HG03159 (cell line): ENCODE results near the gene HNRNPL.

Source experiments
- ATAC-seq: cut with Tn5 transposase; IDR thresholded peaks from one replicate; pipeline ENCODE4 v1.9.1; 2021; ENCODE audit warnings: mild to moderate bottlenecking, moderate library complexity; ENCODE audit not compliant: unreplicated experiment

Gene HNRNPL

DNA sequence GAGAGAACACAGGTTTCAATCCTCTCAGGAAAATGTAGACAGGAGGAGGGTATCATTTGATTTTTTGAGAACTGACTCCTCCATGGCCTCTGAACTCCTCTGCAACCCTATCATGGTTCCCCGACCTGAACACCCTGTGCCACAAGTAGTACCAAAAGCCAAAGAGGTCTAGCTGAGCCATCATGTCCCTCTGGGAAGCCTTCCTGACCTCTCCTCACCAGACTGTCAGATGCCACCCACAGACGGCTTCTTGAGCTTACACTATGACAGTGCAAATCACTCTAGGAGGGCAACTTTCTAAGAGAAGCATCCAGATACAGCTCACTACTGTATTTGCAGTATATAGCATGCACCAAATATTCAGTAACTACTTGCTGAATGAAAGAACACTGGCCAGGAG is 3.7 kb downstream of the HNRNPL start:
- no peak for ATAC-seq

DNA sequence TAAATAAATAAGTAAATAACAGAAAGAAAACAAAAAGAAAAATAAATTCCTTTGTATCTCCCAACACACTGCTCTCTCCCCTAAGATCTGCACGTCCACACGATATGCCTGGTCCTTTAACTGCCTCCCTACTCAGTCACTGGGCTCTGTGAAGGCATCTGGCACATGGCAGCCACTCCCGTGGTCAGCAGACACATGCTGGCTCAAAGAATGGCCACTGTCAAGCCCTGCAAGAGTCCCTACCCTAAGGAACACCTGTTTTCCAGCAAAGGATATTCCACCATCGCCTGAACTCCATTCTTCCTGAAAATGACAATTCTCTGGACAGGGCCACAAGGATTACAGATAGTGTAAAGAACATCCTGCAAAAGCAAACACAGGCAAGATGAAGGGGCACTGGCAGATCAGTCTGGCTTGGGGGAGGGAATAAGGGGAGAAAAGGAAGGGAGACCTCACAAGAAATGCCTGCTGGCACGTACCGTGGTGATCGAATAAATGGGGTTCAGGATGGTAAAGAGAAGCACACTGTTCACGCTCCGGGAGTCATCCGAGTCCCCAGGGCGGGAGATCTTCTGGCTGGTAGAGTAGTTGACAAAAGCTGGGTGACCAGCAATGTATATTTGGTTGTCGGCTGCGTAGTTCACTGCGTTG is 4.3 kb downstream of the HNRNPL start:
- no peak for ATAC-seq

DNA sequence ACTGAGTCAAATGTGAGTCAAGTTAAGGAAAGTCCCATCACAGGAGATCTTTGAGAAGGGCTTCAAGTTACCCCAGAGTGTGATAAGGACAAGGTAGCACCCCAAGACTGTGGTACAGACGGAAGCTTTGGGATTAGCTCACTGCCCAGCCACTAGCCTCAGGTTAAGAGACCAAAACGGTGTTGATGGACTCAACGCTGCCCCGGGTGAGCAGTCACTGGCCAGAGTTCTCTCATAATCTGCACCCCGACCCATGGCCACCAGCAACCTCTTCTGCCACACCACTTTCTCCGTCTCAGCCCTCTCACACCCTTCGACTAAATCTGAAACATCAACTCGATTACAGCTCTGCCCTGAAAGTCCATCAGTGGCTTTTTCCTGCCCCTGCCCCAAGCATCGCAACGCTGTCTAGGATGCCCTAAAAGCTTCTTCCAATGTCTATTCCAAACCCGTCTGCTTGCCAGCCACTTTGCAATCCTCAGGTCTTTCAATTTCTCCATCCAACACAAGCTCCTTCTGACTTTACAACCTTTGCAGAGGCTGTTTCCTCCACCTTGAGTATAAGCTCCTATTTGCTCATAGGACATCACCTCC is 5.6 kb downstream of the HNRNPL start:
- ATAC-seq = no peak

DNA sequence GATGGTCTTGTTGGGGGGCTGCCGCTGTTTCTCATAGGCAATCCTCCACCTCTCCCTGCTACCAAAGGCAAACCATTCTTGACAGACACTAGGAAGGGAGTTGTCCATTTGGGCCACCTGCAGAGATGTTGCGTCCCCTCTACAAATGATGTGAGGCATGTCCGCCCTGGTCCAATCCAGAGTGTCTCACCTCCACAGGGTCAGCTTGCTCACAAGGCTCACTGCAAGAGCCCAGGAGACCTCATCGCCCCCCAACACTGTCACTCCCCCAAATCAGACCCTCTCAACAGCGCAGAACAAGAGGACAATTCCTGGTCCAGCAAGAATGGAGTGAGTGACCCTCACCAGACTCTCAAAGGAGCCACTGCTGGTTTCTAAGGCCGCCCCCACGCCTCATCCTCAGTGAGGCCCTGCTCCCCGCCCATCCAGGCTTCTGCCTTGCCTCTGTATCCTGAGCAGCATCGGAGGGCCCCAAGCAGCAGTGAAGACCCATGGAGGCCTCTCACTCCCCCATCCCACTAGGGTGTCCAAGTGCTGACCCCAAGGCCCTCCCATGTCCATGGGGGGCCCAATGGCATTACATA is 6.5 kb downstream of the HNRNPL start:
- ATAC-seq = no peak

DNA sequence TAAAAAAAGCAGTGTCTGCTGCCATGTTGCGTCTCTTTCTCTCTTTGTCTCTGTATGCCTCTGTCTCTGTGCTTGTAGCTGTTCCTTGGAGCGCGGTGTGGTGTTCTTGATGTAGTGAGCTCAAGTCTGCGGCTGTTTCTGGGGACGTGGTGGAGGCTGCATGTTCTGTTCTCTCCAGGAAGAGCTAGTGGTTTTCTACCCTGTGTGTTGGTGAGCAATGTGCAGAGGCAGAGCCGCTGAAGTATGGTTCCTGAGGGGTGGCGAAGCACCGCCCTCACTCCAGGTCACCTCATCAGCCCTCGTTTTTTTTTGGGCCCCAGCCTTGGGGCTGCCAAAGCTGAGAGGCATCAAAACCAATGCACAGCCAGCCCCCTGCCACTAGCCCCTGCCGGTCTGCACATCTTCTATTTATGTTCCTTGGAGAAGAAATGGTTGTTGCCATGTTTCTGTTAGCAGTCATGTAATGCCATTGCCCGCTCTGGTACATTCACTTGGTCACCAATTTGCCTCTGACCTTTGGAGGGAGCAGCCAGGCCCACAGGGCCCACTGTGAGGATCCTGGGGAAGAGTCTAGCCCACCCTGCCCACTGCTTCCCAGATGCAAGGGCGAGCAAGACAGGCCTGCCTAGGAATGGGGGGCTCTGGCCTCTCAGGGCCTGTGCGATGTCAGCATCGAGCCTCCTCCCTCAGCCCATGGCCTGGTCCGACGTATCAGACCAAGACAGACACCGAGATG is 7.2 kb downstream of the HNRNPL start:
- ATAC-seq = no peak

DNA sequence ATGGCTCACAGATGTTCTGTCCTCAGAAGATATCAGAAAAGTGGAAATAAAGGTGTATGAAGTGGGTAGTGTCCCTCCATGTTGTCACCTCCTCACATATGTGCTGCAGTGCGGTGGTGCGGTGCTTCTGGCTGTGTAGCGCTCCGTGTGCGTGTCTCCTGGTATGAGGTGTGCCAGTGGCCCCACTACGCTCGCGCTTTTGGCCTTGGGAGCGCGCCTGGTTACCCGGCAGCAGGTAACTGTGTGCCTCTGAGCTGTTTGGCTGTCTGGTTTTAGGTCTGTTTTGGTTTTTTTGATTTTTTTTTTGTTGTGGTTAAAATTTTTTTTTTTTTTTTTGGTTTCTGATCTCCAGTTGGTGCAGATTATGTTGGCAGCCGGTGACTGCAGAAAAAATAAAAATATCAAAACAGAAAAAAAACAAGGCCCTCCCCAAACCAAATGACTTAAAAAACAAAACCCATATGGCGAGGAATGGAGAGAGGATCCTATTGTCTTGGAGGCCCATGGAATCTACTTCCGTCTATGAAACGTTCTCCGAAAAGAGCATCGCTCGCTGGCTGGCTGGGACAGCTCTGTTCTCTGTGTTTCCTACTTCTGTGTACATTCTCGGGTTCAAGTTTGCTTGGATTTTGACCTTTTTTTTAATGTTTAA is 7.9 kb downstream of the HNRNPL start:
- ATAC-seq = no peak

DNA sequence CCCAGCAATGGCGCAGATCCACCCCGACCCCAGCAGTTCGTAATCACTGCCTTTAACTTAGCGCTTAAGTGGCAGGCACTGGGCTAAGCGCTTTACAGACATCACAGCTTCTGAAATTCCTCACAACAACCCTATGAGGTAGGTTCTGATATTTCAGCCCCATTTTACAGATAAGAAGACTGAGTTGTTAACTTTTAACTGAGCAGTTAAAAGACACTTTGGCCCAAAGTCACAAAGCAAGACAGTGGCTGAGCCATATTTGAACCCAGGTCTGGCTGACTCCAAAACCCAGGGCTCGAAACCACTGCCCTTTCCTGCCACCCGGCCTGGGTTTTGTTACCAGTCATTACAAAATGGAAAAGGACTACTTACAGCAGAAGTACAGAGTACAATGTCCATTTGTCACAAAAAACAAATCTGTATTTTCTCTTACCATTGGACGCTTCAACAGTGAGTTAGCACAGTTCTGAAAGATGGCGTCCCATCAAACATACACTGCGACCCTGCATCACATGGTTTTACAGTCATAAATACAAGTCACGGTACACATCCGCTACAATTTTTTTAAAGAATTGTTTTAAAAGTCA is 8.5 kb downstream of the HNRNPL start:
- ATAC-seq = no peak

DNA sequence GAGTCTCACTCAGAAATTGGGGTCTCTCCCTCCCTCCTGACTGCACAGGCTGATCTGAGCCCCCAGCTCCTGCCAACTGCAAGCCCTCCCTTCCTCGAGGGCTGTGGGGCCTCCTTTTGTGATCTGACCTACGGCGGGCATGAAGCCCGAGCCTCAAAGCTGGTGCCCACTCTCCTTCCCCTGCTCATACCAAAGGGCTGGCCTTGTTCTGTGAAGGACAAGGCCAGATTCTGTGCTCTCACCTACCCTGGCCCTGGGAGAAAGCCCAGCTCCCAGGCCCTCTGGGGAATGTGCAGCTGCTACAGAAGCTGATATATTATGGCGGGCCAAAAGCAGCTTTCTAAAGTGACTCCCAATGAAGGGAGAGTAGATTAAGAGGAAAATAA is 9.2 kb downstream of the HNRNPL start:
- no peak for ATAC-seq

DNA sequence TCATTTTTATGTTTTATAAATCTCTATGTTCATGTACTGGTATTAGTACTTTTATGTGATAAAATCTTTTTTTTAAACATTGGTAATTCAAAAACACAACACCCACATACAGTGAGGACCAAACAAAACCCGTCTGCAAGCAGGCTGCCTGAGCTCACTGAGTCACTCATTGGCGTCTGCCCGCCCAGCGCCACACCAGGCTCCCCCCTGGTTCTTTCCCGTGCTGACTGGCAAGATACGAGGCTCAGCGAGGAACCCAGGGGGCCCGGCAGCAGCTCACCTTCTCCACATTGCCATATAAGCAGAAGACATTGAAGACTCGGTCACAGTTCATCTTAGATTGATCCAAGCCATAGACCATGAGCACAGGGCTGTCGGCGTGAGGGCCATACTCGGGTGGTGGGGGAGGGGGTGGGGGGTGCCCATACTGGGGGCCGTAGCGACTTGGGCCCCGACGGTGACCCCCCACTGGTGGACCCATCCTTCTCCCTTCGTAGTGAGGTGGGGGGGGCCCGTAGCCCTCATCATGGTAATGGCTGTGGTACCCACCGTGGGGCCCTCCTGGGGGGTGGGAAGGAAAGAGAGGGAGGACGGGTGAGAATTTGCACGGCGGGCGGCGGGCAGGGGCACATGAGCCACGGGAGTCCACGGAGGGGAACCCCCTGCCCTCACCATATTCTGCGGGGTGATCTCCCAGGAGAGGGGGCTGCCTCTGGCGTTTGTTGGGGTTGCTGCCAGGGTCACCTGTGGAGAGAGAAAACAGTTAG is 9.8 kb downstream of the HNRNPL start:
- no peak for ATAC-seq

DNA sequence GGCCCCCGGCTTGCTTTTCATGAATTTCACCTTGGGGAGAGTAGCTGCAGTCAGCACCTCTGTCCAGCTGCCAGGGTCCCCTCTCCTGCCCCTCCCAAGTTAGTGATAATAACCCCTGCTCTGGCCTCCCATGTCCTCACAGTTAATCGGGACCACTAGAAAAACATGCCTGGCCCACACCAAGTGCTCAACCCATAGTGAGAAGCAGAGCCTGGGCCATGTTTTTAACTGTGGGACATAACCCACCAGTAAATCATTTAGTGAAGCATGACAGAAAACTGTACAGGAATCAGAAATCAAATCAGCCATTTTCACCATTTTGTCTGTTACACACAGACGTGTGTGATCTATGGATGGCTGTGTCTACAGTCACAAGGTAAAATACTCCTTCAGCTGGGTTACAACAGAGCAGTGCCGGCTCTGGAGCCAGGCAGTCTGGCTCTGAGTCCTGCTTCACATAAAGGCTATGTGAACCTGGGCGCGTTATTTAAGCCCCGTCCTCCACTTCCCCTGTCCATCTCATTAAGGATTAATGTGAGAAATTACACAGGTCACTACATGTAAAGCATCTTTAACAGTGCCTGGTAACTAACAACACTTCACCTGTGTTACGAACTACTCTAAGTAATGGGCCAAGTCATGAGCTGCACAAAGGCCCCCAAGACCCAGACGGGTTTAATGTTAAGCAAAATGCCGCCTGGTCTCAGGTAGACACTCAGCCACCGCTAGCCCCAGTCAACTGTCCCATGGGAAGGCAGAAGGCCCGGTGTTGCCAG is 10.6 kb downstream of the HNRNPL start:
- no peak for ATAC-seq

DNA sequence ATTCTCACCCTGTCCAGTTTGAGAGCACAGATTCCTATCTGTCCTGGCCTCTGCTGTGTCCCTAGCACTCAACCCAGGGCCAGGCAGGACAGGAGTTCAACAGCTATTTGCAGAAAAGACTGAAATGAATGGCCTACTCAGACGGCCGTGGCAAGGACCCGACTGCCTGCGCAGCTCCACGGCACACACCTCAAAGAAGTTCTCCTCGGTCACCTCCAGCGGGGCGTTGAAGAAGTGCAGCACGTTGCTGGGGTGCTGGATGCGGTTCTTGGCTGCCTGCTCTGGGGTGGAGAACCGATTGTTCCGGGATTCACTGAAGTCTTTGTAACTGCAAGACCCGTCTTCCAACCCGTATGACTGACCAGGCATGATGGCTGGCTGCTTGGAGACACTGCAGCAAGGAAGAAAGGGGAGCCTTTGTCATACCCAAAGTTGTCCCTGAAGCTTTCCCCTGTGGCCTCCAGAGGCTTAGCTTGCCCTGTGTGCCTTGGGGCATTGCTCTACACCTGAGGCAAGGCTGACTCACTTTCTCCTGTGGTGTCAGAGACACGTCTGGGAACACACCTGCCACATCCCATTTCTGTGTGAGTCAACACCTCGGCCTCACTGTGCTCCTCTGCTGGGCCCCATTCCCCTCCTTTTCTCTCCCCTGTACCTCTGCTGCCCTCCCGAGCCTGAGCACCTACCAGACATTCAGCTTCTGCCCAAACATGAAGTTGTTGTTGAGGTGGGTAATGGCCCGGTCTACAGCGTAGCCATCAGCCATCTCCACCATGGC is 11.4 kb downstream of the HNRNPL start:
- no peak for ATAC-seq

DNA sequence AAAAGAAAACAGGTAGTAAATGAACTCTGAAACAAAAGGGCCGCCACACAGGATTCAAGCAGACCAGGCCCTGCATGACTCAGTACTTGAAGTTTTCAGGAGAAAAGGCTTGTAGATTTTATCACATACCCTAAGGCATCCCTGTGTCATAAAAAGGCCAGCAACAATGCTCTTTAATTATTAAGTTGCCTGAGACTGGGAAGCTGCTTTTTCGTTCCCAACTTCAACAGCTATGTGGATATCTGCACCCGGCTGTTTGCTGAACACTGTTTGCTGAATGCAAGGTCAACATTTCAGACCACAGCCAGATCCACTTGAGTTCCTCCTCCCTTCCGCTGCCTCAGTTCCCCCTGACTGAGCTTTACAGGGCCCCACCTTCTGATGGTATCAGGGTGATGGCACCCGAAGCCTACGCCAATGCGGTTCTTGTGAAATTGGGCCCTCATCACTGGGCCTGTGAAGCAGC is 12.1 kb downstream of the HNRNPL start:
- ATAC-seq = no peak

DNA sequence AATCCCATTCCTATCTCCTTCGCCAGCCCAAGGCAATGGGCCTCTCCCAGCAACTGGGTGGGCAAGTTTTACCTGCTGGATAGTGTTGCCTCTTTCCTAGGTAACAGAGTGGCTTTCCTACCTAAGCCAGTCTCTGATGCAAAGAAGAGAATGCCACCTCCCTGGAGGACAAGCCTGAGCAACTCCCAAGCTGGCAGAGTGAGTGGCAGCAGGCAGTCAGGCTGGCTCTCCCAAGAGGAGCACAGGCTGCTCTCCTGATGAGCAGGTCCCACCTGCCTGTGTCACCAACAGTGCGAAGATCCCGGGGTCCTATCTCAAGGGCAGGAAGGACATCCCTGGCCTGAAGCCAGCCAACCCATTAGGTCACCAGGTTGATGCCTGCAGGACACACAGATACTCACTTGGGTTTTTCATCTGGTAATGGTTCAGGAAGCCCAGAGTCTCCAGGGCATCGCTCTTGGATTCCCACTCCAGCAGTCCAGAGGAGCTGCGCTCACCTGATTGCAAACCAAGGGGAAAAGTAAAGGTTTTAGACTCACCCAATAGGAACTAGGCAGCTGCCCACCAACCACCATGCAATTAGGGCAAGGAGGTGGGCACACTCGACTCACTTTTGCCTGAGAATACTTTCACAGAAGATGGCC is 12.7 kb downstream of the HNRNPL start:
- ATAC-seq = no peak

DNA sequence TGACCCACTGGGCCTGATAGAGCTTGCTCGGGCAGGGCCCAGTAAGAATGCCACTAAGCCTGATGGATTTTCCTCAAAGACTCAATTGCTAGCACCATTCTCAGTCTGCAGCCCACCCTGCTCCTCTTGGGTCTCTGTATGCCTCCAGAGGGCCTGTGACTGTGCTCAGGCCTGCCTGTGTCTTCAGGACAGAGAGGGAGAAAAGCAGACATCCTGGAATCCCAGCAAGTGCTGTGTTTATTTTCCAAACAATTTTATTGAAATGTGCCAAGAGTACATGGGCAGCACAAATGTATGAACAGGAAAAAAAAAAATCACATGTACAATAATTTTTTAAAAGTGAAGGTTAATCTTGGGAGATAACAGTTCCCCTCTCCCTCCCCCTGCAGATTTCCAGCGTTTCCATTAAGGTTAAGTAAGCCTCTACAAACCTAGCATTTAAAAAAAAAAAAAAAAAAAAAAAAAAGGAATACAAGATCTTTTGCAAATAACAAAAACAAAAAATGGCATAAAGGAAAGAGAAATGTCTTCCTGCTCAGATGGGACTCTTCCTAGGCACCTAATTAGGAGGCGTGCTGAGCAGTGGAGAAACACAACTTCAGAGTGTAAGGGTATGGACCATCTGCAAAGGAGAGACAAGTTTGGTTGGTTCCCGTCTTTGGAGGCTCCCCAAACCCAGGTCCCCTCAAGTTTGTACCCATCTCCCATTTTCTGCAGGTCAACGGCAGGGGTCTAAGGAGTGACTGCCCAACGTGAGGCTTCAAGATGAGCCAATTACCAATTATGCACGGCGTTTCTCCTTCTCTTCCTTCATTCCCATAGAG is 13.4 kb downstream of the HNRNPL start:
- ATAC-seq = no peak

DNA sequence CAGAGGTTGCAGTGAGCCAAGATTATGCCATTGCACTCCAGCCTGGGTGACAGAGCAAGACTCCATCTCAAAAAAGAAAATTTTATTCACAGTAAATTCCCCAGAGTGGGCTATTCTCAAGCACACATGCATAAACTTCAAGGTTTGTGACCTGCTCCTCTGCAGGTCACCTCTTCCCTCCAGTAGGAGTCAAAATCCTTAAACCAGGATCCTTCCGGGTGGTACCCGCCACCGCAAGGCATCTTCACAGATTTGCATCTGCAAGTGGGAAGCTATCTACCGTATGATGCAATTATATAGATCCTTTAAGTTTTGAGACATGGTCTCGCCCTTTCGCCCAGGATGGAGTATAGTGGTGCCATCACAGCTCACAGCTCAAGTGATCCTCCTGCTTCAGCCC is 15.2 kb downstream of the HNRNPL start:
- no peak for ATAC-seq

DNA sequence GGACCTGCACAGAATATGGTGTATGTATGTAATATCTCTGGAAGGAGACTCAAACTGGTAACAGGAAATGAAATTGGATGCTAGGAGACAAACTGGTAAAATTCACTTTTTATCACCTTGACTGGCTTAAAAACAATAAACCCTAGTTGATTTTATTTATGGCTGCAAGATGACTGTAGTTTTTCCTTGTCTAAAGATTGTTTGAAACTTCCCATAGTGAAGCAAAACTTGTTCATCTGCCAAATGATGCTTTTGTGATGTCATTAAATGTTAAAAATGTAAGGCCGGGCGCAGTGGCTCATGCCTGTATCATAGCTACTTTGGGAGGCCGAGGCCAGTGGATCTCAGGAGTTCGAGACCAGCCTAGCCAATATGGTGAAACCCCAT is 15.7 kb downstream of the HNRNPL start:
- no peak for ATAC-seq

DNA sequence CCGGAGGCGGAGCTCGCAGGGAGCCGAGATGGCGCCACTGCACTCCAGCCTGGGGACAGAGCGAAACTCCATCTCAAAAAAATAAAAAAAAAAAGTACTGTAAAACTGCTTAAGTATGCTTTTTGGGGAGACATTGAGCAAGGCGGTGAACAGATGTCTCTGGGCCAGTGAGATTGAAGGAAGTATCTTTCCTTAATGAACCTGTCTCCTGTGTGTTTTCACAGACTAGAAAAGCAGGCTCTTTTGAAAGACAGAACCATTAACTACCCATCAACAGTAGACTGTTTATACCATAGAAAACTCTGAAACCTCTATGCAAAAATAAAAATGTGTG is 16.7 kb downstream of the HNRNPL start:
- no peak for ATAC-seq
